ENCODE measurements around the gene TADA2B.

GRCh38 chr4:7014815-7015214 lies 28.4 kb upstream of the TADA2B start:
- TF ChIP-seq CTCF (IDR thresholded peaks at IDR 0.05) = no peak
- no peak for TF ChIP-seq JUN (CRISPR knock-in tag; IDR thresholded peaks at IDR 0.05)

All from WTC11 (cell line).